NCI-H1105 treated with DMSO at 0.1 percent for 48 hours (cell line): ENCODE measurements around the gene MGAT4A.
"Not testable (repeated sequence)": the region's sequence is repeated elsewhere in the genome, so short reads cannot be mapped to it uniquely, and the experiment has no call there.

ENCODE experiments used
- DNase-seq: peaks from one replicate; lab custom pipeline; 2025; lab: John Stamatoyannopoulos, UW

The MGAT4A gene

GRCh38 chr2:98702858-98703620, 27.9 kb downstream of the MGAT4A start:
- DNase-seq = no peak

- no peak for DNase-seq
These were observed 28.7 kb downstream of the MGAT4A start for GRCh38 chr2:98702127-98702802.

- no peak for DNase-seq
These were observed 29.7 kb downstream of the MGAT4A start for GRCh38 chr2:98701230-98701629.

- DNase-seq = no peak
These were observed 32.0 kb downstream of the MGAT4A start for GRCh38 chr2:98698896-98699295.

GRCh38 chr2:98697651-98698337, 33.1 kb downstream of the MGAT4A start:
- DNase-seq = no peak

- DNase-seq = no peak
These were observed 34.7 kb downstream of the MGAT4A start for GRCh38 chr2:98696200-98696599.

- DNase-seq = no peak
These were observed 35.7 kb downstream of the MGAT4A start for GRCh38 chr2:98695255-98695654.

GRCh38 chr2:98693477-98693876, 37.5 kb downstream of the MGAT4A start:
- DNase-seq = no peak

DNA sequence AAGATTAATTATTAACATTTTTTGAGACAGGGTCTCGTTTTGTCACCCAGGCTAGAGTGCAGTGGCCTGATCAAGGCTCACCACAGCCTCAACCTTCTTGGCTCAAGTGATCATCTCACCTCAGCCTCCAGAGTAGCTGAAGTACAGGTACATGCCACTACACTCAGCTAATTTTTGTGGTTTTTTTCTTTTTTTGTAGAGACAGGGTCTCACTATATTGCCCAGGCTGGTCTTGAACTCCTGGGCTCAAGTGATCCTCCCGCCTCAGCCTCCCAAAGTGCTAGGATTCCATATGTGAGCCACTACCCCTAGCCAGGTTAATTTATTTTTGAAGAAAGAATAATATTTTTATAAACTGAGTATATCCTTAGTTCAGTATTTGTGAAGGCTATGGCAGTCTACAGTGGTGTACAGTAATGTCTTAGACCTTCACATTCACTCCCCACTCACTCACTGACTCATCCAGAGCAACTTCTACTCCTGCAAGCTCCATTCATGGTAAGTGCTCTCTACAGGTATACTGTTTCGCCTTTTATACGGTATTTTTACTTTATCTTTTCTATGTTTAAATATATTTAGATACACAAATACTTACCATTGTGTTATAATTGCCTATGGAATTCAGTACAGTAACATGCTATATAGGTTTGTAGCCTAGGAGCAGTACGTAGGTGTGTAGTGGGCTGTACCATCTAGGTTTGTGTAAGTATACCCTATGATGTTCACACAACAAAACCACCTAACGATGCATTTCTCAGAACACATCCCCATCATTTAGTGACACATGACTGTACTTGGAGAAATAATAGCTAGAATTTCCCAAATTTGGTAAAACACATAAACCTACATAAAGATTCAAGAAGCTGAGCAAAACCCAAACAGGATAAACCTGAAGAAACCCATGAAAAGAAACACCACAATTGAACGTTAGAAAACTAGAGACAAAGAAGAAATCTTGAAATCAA, 38.6 kb downstream of the MGAT4A start:
- DNase-seq = no peak

DNA sequence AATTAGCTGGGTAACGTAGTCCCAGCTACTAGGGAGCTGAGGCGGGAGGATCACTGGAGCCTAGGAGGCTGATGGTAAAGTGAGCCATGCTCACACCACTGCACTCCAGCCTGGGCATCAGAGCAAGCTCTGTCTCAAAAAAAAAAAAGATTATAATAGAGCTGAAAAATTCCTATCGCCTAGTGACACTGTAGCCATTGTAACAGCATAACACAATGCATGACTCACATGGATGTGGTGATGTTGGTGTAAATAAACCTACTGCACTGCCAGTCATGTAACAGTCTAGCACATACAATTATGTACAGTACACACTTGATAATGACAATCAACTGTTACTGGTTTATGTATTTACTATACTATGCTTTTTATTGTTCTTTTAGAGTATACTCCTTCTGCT, 39.6 kb downstream of the MGAT4A start:
- no peak for DNase-seq

DNA sequence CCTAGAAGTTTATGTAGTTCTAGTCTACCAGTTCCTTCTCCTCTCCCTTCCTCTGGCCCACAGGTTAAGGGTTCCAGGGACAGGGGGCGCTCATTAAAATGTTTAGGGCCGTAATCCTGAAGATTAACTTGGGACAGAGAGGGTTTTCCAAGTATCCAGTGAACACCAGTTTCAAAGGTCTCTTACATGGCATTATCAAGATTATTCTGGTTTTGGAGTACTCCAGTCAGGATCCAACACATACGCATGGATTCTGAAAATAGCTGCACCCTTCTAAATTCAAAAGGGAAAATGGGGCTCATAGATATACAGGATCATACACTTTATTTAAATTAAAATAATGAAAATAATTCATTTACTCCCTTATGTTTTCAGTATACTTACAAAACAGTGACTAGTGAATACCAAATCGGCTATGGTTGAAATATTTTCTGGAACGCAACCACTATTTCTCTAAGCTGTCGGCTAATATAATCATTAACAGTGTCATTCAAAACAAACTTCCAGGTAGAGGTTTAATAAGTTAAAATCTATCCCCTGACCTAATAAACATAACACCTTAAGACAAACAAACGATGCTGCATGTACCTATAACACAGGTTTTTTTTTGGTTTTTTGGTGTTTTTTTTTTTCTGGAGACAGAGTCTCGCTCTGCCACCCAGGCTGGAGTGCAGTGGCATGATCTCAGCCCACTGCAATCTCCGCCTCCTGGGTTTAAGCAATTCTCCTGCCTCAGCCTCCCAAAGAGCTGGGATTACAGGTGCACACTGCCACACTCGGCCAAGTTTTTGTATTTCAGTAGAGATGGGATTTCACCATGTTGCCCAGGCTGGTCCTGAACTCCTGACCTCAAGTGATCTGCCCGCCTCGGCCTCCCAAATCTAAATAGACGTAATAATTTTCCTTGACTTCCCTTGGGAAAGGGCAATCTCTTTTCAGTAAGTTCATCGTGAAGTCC, 44.7 kb downstream of the MGAT4A start:
- DNase-seq = no peak

GRCh38 chr2:98683728-98684127, 47.2 kb downstream of the MGAT4A start:
- no peak for DNase-seq

- DNase-seq = no peak
These were observed 54.2 kb downstream of the MGAT4A start for GRCh38 chr2:98676742-98677141.

DNA sequence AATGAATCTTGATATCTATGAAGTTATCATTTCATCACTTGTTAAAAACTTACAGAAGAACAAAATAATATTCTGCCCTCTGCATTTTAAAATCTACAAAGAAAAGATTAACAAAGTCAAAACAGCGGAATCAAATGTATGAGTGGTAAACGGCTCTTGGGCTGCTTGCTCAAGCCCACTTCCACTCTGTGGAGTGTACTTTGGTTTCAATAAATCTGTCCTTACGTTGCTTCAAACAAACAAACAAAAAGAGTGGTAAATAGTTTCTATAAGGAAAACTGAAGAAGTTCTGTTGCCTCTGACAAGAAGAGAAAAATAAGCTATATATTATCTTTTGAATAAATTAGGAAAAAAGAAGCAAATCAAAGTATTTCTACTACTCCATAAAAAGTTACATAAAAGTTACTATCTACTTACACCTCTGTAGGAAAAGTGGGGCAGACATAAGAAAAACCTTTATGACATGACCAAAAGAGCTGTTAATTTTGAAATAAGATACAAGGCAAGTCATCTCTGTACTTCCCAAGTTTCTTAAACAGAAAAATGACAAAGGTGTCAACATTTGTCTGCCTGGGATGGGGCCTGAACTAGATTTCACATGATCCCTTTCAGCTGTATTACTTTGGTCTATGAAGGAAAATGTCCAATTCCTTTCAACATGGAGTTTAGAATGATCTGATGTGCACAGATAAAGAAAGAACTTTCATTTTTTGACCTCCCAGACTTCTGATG, 56.5 kb downstream of the MGAT4A start:
- no peak for DNase-seq

DNA sequence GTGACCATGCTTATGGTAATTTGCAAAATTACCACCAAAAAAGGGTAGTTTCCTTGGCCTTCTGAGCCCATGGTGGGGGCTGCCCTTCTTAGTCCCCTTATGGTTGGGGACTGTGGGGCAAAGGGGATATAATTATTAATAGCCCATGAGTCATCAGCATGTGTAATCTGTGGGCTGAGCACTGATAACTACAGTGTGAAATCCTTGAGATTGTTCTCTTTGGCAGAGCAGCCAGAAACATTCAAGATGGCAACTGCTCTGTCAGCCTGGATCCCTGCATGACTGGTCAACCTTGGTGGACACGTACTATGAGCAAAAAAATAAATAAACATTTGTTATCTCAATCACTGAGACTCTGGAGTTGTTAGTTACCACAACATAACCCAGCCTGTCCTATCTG, 61.3 kb downstream of the MGAT4A start:
- DNase-seq = no peak

GRCh38 chr2:98665677-98666076, 65.3 kb downstream of the MGAT4A start:
- DNase-seq = no peak

DNA sequence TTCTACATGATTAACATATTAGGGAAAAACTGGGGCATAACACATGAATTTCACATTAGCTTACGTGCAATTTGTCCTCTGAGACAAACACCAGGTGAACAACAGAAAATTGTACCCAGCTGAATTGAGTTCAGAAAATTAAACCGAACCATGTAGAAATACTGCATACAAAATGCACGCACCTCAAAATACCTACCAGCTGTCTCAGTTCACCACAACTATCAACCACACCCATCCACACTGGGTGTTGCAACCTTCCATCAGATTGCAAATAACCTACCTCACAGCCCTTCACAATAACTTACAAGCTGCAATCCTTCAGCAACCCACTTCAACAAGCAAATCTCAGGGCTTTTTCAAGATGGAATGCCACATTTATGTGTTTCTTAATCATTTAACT, 66.6 kb downstream of the MGAT4A start:
- DNase-seq = no peak

DNA sequence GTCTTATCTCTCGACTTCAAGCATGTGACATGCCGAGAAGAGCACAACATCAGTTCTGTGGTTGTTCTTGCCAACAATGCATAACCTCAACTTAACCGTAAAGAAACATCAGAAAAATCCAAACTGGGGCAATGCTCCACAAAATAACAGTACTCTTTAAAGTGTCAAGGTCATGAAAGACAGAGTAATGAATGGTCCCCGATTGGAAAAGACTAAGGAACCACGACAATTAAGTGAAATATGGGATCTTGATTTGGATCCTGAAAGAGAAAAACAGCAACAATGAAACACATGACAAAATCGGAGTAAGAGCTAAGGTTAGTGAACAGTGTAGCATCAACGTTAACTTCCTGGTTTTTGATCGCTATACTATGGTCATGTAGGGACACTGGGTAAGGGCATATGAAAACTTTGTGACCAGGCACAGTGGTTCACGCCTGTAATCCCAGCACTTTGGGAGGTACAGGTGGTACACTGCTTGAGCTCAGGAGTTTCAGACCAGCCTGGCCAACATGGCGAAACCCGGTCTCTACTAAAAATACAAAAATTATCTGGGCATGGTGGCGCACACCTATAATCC, 67.3 kb downstream of the MGAT4A start:
- DNase-seq = no peak

DNA sequence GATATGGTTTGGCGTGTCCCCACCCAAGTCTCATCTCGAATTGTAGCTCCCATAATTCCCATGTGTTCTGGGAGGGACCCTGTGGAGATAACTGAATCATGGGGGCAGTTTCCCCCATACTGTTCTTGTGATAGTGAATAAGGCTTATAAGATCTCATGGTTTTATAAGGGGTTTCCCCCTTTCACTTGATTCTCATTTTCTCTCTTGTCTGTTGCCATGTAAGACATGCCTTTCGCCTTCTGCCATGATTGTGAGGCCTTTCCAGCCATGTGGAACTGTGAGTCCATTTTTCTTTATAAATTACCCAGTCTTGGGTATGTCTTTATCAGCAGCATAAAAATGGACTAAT, 71.5 kb downstream of the MGAT4A start:
- DNase-seq = not testable (repeated sequence)
